Endothelial cell of umbilical vein (primary cell): ENCODE results near the gene MEF2D. TPM values are rescaled to one million over a fixed set of nuclear protein-coding genes. Genes with fewer than 3 reads are reported as not detected.
A peak's percentile ranks its signal among the peaks of the same experiment; 100 is the strongest.

ENCODE experiments used
- Bru-seq: library from RNA; stranded (reverse); fragments of 400-500 nt; gene quantifications from one replicate; lab custom pipeline; 2021; lab: Mats Ljungman, UMichigan
- BruChase-seq, 2 experiments: library from RNA; stranded (reverse); fragments of 400-500 nt; gene quantifications; one replicate each; lab custom pipeline; 2021; lab: Mats Ljungman, UMichigan
- BruUV-seq: library from RNA; stranded (reverse); fragments of 400-500 nt; replicated peaks from 2 replicates; lab custom pipeline; 2021; lab: Mats Ljungman, UMichigan
- CTCF ChIA-PET: fragments of 300-600, 350-600 bp; sonication (Branson Sonifier 250); formaldehyde crosslinking; loops from one replicate; lab custom pipeline; 2021; ENCODE audit warnings: antibody characterized with exemption, inconsistent platforms; lab: Charles Lee
- POLR2A ChIA-PET: fragments of 300-600, 350-600 bp; sonication (Branson Sonifier 250); formaldehyde crosslinking; loops from one replicate; lab custom pipeline; 2021; ENCODE audit warnings: antibody characterized with exemption, inconsistent platforms; lab: Charles Lee
- DNase-seq: peaks from one replicate; pipeline ENCODE4 v3.0.0-alpha.2; 2011; ENCODE audit warnings: low read depth, low spot score
- FAIRE-seq: peaks from 2 replicates; lab custom pipeline; 2011; peaks lifted over from hg19 to GRCh38; lab: Jason Lieb, UNC
- H2AFZ ChIP-seq: 2 replicates; pipeline ENCODE4 v1.6.0; 2012; ENCODE audit warnings: low read depth, low read length, control low read depth, inconsistent platforms
- H3K27ac ChIP-seq: 2 replicates; pipeline ENCODE4 v1.5.1; 2011; ENCODE audit warnings: low read depth, mild to moderate bottlenecking, control low read depth, low read length, moderate library complexity; ENCODE audit not compliant: insufficient read depth
- H3K27me3 ChIP-seq, 2 experiments: 2 replicates each; pipeline versions ENCODE4 v1.6.0 to v1.6.1; 2011; ENCODE audit warnings: low read length in 2 of 2, mixed read lengths in 1 of 2; ENCODE audit not compliant: control insufficient read depth in 2 of 2, insufficient read depth in 2 of 2
- H3K36me3 ChIP-seq, 2 experiments: 2 replicates in 1 of 2; 3 replicates in 1 of 2; pipeline ENCODE4 v1.5.1; 2011; ENCODE audit warnings: low read length in 2 of 2, mild to moderate bottlenecking in 1 of 2, moderate library complexity in 1 of 2; ENCODE audit not compliant: control insufficient read depth in 2 of 2, insufficient read depth in 2 of 2; ENCODE audit errors: extremely low read depth in 1 of 2
- H3K4me1 ChIP-seq: 3 replicates; pipeline ENCODE4 v1.5.1; 2011; ENCODE audit warnings: mild to moderate bottlenecking, low read length; ENCODE audit not compliant: control insufficient read depth, insufficient read depth; ENCODE audit errors: extremely low read depth
- H3K4me2 ChIP-seq: 2 replicates; pipeline ENCODE4 v1.6.1; 2011; ENCODE audit warnings: low read length, control low read depth, mixed read lengths; ENCODE audit not compliant: insufficient read depth
- H3K4me3 ChIP-seq, 3 experiments: fragments of 200-600 bp in 1 of 3; sonication (generic), shearing (Covaris generic) in 1 of 3; replicated peaks in 1 of 3; 2 replicates each; pipeline ENCODE4 v1.5.1; 2011 to 2016; ENCODE audit warnings: control low read depth in 3 of 3, low read length in 3 of 3, mild to moderate bottlenecking in 2 of 3, inconsistent platforms in 1 of 3, low read depth in 1 of 3, moderate library complexity in 1 of 3; ENCODE audit not compliant: insufficient read depth in 1 of 3
- H3K79me2 ChIP-seq: 2 replicates; pipeline ENCODE4 v1.6.0; 2012; ENCODE audit warnings: low read length, inconsistent platforms; ENCODE audit not compliant: control insufficient read depth, insufficient read depth
- H3K9ac ChIP-seq: replicated peaks from 2 replicates; pipeline ENCODE3; 2011; ENCODE audit warnings: low read length, control low read depth; ENCODE audit not compliant: insufficient read depth; ENCODE audit errors: extremely low read depth
- H3K9me1 ChIP-seq: replicated peaks from 3 replicates; pipeline ENCODE4 v1.6.0; 2011; ENCODE audit warnings: mild to moderate bottlenecking, low read length; ENCODE audit not compliant: control insufficient read depth, insufficient read depth; ENCODE audit errors: extremely low read depth
- H3K9me3 ChIP-seq: replicated peaks from 2 replicates; pipeline ENCODE4 v1.5.1; 2012; ENCODE audit warnings: low read length, inconsistent platforms; ENCODE audit not compliant: control insufficient read depth, insufficient read depth
- H4K20me1 ChIP-seq: replicated peaks from 2 replicates; pipeline ENCODE3; 2011; ENCODE audit warnings: mild to moderate bottlenecking, low read length; ENCODE audit not compliant: control insufficient read depth, insufficient read depth; ENCODE audit errors: extremely low read depth
- EZH2 ChIP-seq: IDR thresholded peaks from 2 replicates; pipeline ENCODE4 v1.6.1; 2012; ENCODE audit warnings: borderline replicate concordance, low read depth, mild to moderate bottlenecking, moderate library complexity, low read length, inconsistent platforms; ENCODE audit not compliant: severe bottlenecking
- FOS ChIP-seq: IDR thresholded peaks from 2 replicates; pipeline ENCODE4 v1.6.1; 2011; ENCODE audit warnings: mild to moderate bottlenecking, low read length, moderate library complexity, borderline replicate concordance; ENCODE audit not compliant: insufficient read depth
- GATA2 ChIP-seq: IDR thresholded peaks from 2 replicates; pipeline ENCODE4 v1.7.0; 2011; ENCODE audit warnings: low read depth, mild to moderate bottlenecking, moderate library complexity, mixed read lengths, low read length; ENCODE audit not compliant: insufficient read length, insufficient read depth
- JUN ChIP-seq: IDR thresholded peaks from 2 replicates; pipeline ENCODE4 v1.6.1; 2011; ENCODE audit warnings: borderline replicate concordance, low read depth; ENCODE audit not compliant: insufficient read length, insufficient read depth
- POLR2AphosphoS5 ChIP-seq: IDR thresholded peaks from 2 replicates; pipeline ENCODE4 v1.6.1; 2012; ENCODE audit warnings: low read depth, mild to moderate bottlenecking, control low read depth, low read length, moderate library complexity; ENCODE audit not compliant: insufficient read depth
- dilution Hi-C: fragments of 300-500 bp; cut with MboI; formaldehyde crosslinking; loops from one replicate; pipeline ENCODE4 v1.15.0; 2019; ENCODE audit warnings: low sequenced_read_pairs; ENCODE audit not compliant: extremely low pct_ligation_motif_present
- intact Hi-C: fragments of 100-400 bp; cut with micrococcal nuclease; formaldehyde crosslinking; loops from one replicate; pipeline ENCODE4 v1.10.0; 2022
- long read RNA-seq: library from polyadenylated mRNA; stranded (forward); transcript quantifications from one replicate; pipeline ENCODE4 v2.0.0, GENCODE V29; 2021
- polyA minus RNA-seq, 3 experiments: library from RNA; depleted of rRNA, polyadenylated mRNA; stranded (reverse); fragments of >200 nt; gene quantifications; 1 replicate in 1 of 3; 2 replicates in 2 of 3; pipeline ENCODE4 v1.2.3, GENCODE V29; 2011
- polyA plus RNA-seq, 4 experiments: library from polyadenylated mRNA; depleted of rRNA in 3 of 4; stranded (reverse) in 3 of 4; unstranded in 1 of 4; fragments of >200 nt; gene quantifications; 2 replicates each; pipeline versions ENCODE4 v1.2.1 to v1.2.3, GENCODE V29; 2011 to 2012; ENCODE audit warnings: missing spikeins in 1 of 4
- total RNA-seq: library from RNA; stranded (reverse); gene quantifications from 2 replicates; pipeline ENCODE4 v1.2.3, GENCODE V29; 2021
- TF ChIP-seq, protein P1 (sequence below), 2 donors: IDR thresholded peaks; 1 replicate in 1 of 2; 2 replicates in 1 of 2; pipeline ENCODE4 v1.5.1; 2011; ENCODE audit warnings: low read length in 2 of 2, mild to moderate bottlenecking in 2 of 2, moderate library complexity in 2 of 2, control low read depth in 1 of 2, inconsistent platforms in 1 of 2, low read depth in 1 of 2; ENCODE audit not compliant: insufficient read depth in 1 of 2; ENCODE audit errors: extremely low read depth in 1 of 2
- TF ChIP-seq, protein P2 (sequence below): IDR thresholded peaks from 2 replicates; pipeline ENCODE4 v1.6.1; 2011; ENCODE audit not compliant: insufficient read depth, insufficient read length

MEF2D gene
- 52.2 and 57.3 TPM in 2 replicates for total RNA-seq
- polyA plus RNA-seq: 45.4 and 55.6 TPM in 2 replicates
- polyA plus RNA-seq (2011; cell fraction: cytosol; rRNA removed): 22.7 and 25.9 TPM in 2 replicates
- polyA plus RNA-seq (2011; cell fraction: nucleus; rRNA removed): 46.5 and 51.0 TPM in 2 replicates
- polyA plus RNA-seq (2012): 22.7 and 25.8 TPM in 2 replicates
- polyA minus RNA-seq: 21.9 and 28.3 TPM in 2 replicates
- polyA minus RNA-seq (2011; cell fraction: cytosol; rRNA and poly(A)+ RNA removed): 18.9 TPM
- 22.6 and 32.7 TPM in 2 replicates for polyA minus RNA-seq (2011; cell fraction: nucleus; rRNA and poly(A)+ RNA removed)
- percentile 74 among the genes with signal in this experiment for Bru-seq, nascent RNA
- BruChase-seq, experiment 1, labeled RNA remaining after a 6-hour chase: percentile 81 among the genes with signal in this experiment
- BruChase-seq, experiment 2, labeled RNA remaining after a 2-hour chase: percentile 86 among the genes with signal in this experiment
- long read RNA-seq, partial matches to known transcripts: 10 of 247 reads
- long read RNA-seq, other reads (novel, unspliced or antisense): 237 of 247 reads

DNA sequence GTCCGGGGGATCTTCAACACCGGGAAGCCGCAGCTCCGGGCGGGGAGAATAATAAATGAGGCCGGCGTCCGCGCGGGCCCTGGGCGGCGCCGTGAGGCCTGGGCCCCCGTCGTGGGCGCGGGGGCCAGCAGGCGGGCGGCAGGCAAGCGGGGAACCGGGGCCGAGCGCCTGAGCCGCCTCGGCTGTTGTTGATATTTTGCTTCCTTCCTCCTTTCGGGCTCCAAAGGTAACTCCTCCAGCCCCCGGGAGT is at the start of gene MEF2D:
Gene MEF2D (minus strand): TSS at position 233 of the 250 bp plus-strand sequence. CDS start 17,483 bp downstream, outside the sequence.
- H3K9me3 ChIP-seq: no peaks in the 10 kb centered on the region
- intact Hi-C loops: loop anchor here (1.0 to 10.0 kb wide), 6 partner anchors 20 to 394 kb away; partner anchors contain the start of genes NAXE and PEAR1
- H3K4me2 ChIP-seq: peak within 1 kb of the TSS; percentile 21
- H3K9ac ChIP-seq: peak within 1 kb of the TSS; percentile 97
- peak within 1 kb of the TSS; percentile 100 for H3K27ac ChIP-seq
- DNase-seq (no peak), FAIRE-seq (no peak)
- CTCF ChIA-PET: interaction anchor here (1.1 to 6.1 kb wide), 8 partner anchors 9 to 115 kb away, joined by 3 to 149 read pairs (median 5); no protein-coding TSS in a partner anchor
- peak within 1 kb of the TSS; percentile 84 to 95 (median 88) for H3K4me3 ChIP-seq
- no peak within 1 kb of the TSS for H2AFZ ChIP-seq
- H3K27me3 ChIP-seq: no peaks in the 10 kb centered on the region
- BruUV-seq: TSS peak; percentile 29
- peaks cover 64% of the 10 kb centered on the region for H3K4me1 ChIP-seq
- TF ChIP-seq GATA2: no peak
- TF ChIP-seq, protein P1, sequence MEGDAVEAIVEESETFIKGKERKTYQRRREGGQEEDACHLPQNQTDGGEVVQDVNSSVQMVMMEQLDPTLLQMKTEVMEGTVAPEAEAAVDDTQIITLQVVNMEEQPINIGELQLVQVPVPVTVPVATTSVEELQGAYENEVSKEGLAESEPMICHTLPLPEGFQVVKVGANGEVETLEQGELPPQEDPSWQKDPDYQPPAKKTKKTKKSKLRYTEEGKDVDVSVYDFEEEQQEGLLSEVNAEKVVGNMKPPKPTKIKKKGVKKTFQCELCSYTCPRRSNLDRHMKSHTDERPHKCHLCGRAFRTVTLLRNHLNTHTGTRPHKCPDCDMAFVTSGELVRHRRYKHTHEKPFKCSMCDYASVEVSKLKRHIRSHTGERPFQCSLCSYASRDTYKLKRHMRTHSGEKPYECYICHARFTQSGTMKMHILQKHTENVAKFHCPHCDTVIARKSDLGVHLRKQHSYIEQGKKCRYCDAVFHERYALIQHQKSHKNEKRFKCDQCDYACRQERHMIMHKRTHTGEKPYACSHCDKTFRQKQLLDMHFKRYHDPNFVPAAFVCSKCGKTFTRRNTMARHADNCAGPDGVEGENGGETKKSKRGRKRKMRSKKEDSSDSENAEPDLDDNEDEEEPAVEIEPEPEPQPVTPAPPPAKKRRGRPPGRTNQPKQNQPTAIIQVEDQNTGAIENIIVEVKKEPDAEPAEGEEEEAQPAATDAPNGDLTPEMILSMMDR (IDR thresholded peaks at IDR 0.05; ENCODE audit: extremely low read depth in 1 of 2, insufficient read depth in 1 of 2, low read depth in 1 of 2, low read length in 2 of 2): no peak
- no peaks in the 10 kb centered on the region for H4K20me1 ChIP-seq
- no peaks in the 10 kb centered on the region for H3K36me3 ChIP-seq
- H3K79me2 ChIP-seq: peaks cover 50% of the 10 kb centered on the region
- H3K9me1 ChIP-seq: no peaks in the 10 kb centered on the region
- POLR2A ChIA-PET: interaction anchor here (0.9 to 1.7 kb wide), 3 partner anchors 10 to 20 kb away, joined by 3 to 16 read pairs (median 9); no protein-coding TSS in a partner anchor
- dilution Hi-C loops: no loop called here

DNA sequence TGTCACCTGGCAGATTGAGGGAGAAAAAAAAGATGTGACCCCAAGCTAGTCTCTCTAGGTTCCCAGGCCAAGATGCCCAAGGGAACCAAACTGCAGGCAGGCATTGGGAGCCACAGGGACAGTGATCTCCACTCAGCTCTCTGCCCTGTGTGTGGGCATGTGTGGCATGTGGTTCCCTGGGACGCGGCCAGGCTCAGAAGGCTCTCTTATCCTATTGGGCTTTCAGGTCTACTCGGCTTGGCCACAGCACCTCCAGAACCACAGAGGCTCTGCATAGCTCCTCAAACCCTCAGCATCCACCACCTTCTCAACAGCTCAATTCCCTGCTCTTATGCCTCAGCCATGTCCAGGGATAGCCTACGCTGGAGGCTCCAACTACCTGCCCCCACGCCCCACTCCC is 49.8 kb upstream of the MEF2D start:
- FAIRE-seq (no peak), DNase-seq (no peak)
- H3K4me2 ChIP-seq: no peak overlapping the region
- H3K4me1 ChIP-seq: no peaks in the 10 kb centered on the region
- no peak overlapping the region for H3K9ac ChIP-seq
- H3K27me3 ChIP-seq: no peaks in the 10 kb centered on the region
- no peak overlapping the region for H3K4me3 ChIP-seq
- H3K36me3 ChIP-seq: peaks cover 11 to 21% of the 10 kb centered on the region in 2 experiments
- no peaks in the 10 kb centered on the region for H4K20me1 ChIP-seq
- H3K9me3 ChIP-seq: no peaks in the 10 kb centered on the region
- intact Hi-C loops: no loop called here
- no peak for TF ChIP-seq GATA2
- TF ChIP-seq, protein P2, sequence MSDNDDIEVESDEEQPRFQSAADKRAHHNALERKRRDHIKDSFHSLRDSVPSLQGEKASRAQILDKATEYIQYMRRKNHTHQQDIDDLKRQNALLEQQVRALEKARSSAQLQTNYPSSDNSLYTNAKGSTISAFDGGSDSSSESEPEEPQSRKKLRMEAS: no peak
- no peak for TF ChIP-seq EZH2
- no peak for TF ChIP-seq JUN
- TF ChIP-seq, protein P1 (IDR thresholded peaks at IDR 0.05; ENCODE audit: extremely low read depth in 1 of 2, insufficient read depth in 1 of 2, low read depth in 1 of 2, low read length in 2 of 2): no peak
- no peak for TF ChIP-seq POLR2AphosphoS5
- no peak for TF ChIP-seq FOS
- no TSS peak for BruUV-seq
- no peaks in the 10 kb centered on the region for H3K79me2 ChIP-seq
- ChIA-PET POLR2A (no interaction called here), CTCF (interaction anchor here (0.8 to 1.3 kb wide), 3 partner anchors 58 to 165 kb away, joined by 3 to 6 read pairs (median 5); no protein-coding TSS in a partner anchor)
- dilution Hi-C loops: no loop called here
- H3K27ac ChIP-seq: no peak overlapping the region
- no peak overlapping the region for H2AFZ ChIP-seq
- H3K9me1 ChIP-seq: no peaks in the 10 kb centered on the region
